HUES48 (cell line): ENCODE data around the gene TMEM222.

Source experiments
- H3K27ac ChIP-seq: one replicate; pipeline ENCODE4 v1.7.0; 2013; ENCODE audit warnings: low read depth, low read length, inconsistent platforms
- H3K27me3 ChIP-seq: 2 replicates; pipeline ENCODE4 v1.6.1; 2013; ENCODE audit warnings: mild to moderate bottlenecking, low read length; ENCODE audit not compliant: control insufficient read depth, insufficient read depth
- H3K36me3 ChIP-seq: 2 replicates; pipeline ENCODE4 v1.6.1; 2013; ENCODE audit warnings: low read length; ENCODE audit not compliant: control insufficient read depth, insufficient read depth
- H3K4me1 ChIP-seq: 2 replicates; pipeline ENCODE4 v1.6.1; 2013; ENCODE audit warnings: mild to moderate bottlenecking, low read length; ENCODE audit not compliant: control insufficient read depth, insufficient read depth
- H3K4me3 ChIP-seq: 2 replicates; pipeline ENCODE4 v1.5.1; 2013; ENCODE audit warnings: mild to moderate bottlenecking, low read depth, low read length
- H3K9ac ChIP-seq: 2 replicates; pipeline ENCODE4 v1.6.1; 2013; ENCODE audit warnings: mild to moderate bottlenecking, low read depth, low read length, moderate library complexity
- H3K9me3 ChIP-seq: 2 replicates; pipeline ENCODE4 v1.6.1; 2013; ENCODE audit warnings: low read length; ENCODE audit not compliant: control insufficient read depth, insufficient read depth

TMEM222 gene

GRCh38 chr1:27351541-27352107, 29.7 kb downstream of the TMEM222 start:
- peaks cover 9% of the 10 kb centered on the region; the same call in 1 of the 2 replicates for H3K4me1 ChIP-seq
- H3K9ac ChIP-seq = 0 out of 2 replicates have a peak overlapping the region, but pooled peaks have one; percentile 16

GRCh38 chr1:27353166-27353565, 31.2 kb downstream of the TMEM222 start:
- H3K27me3 ChIP-seq = peaks cover 21% of the 10 kb centered on the region
- H3K9me3 ChIP-seq = no peaks in the 10 kb centered on the region
- 0 out of 2 replicates have a peak, but pooled peaks cover 5% of the 10 kb centered on the region for H3K36me3 ChIP-seq
- no peak overlapping the region for H3K27ac ChIP-seq
- H3K4me1 ChIP-seq = peaks cover 13% of the 10 kb centered on the region; the same call in 1 of the 2 replicates
- no peak overlapping the region for H3K9ac ChIP-seq
- no peak overlapping the region for H3K4me3 ChIP-seq

More at GRCh38 chr1:27351541-27352107, 29.7 kb downstream of the TMEM222 start:
- H3K27me3 ChIP-seq = peaks cover 15% of the 10 kb centered on the region
- H3K9me3 ChIP-seq = no peaks in the 10 kb centered on the region
- peak overlapping the region; percentile 63 for H3K4me3 ChIP-seq
- 0 out of 2 replicates have a peak, but pooled peaks cover 5% of the 10 kb centered on the region for H3K36me3 ChIP-seq
- H3K27ac ChIP-seq = peak overlapping the region; percentile 60

GRCh38 chr1:27353629-27354028, 31.7 kb downstream of the TMEM222 start:
- peaks cover 26% of the 10 kb centered on the region for H3K27me3 ChIP-seq
- H3K4me1 ChIP-seq = peaks cover 13% of the 10 kb centered on the region; the same call in 1 of the 2 replicates
- H3K36me3 ChIP-seq = 0 out of 2 replicates have a peak, but pooled peaks cover 5% of the 10 kb centered on the region
- no peak overlapping the region for H3K9ac ChIP-seq
- no peak overlapping the region for H3K4me3 ChIP-seq
- no peak overlapping the region for H3K27ac ChIP-seq
- H3K9me3 ChIP-seq = no peaks in the 10 kb centered on the region

- Histone ChIP-seq H3K9me3 (no peaks in the 10 kb centered on the region), H3K4me1 (peaks cover 12% of the 10 kb centered on the region), H3K27me3 (peaks cover 31% of the 10 kb centered on the region), H3K9ac (no peak overlapping the region), H3K27ac (no peak overlapping the region), H3K36me3 (0 out of 2 replicates have a peak, but pooled peaks cover 5% of the 10 kb centered on the region), H3K4me3 (no peak overlapping the region)
Measured at GRCh38 chr1:27355683-27356082, 33.7 kb downstream of the TMEM222 start.

GRCh38 chr1:27356277-27356618, 34.3 kb downstream of the TMEM222 start:
- H3K4me1 ChIP-seq = peaks cover 12% of the 10 kb centered on the region
- no peak overlapping the region for H3K9ac ChIP-seq
- H3K27me3 ChIP-seq = peaks cover 36% of the 10 kb centered on the region

GRCh38 chr1:27356619-27357280, 34.8 kb downstream of the TMEM222 start:
- Histone ChIP-seq H3K9me3 (no peaks in the 10 kb centered on the region), H3K9ac (no peak overlapping the region), H3K36me3 (0 out of 2 replicates have a peak, but pooled peaks cover 5% of the 10 kb centered on the region), H3K4me3 (no peak overlapping the region), H3K4me1 (peaks cover 9% of the 10 kb centered on the region), H3K27me3 (peaks cover 41% of the 10 kb centered on the region), H3K27ac (no peak overlapping the region)

More at GRCh38 chr1:27356277-27356618, 34.3 kb downstream of the TMEM222 start:
- no peak overlapping the region for H3K27ac ChIP-seq
- no peak overlapping the region for H3K4me3 ChIP-seq
- H3K36me3 ChIP-seq = 0 out of 2 replicates have a peak, but pooled peaks cover 5% of the 10 kb centered on the region
- no peaks in the 10 kb centered on the region for H3K9me3 ChIP-seq

GRCh38 chr1:27357281-27358037, 35.5 kb downstream of the TMEM222 start:
- peaks cover 8% of the 10 kb centered on the region for H3K4me1 ChIP-seq
- no peak overlapping the region for H3K4me3 ChIP-seq
- H3K36me3 ChIP-seq = 0 out of 2 replicates have a peak, but pooled peaks cover 5% of the 10 kb centered on the region
- peaks cover 47% of the 10 kb centered on the region for H3K27me3 ChIP-seq
- H3K9ac ChIP-seq = no peak overlapping the region
- no peaks in the 10 kb centered on the region for H3K9me3 ChIP-seq
- H3K27ac ChIP-seq = no peak overlapping the region

- H3K9ac ChIP-seq = no peak overlapping the region
- H3K4me3 ChIP-seq = no peak overlapping the region
- H3K4me1 ChIP-seq = peaks cover 8% of the 10 kb centered on the region
- peaks cover 47% of the 10 kb centered on the region for H3K27me3 ChIP-seq
- no peak overlapping the region for H3K27ac ChIP-seq
- 0 out of 2 replicates have a peak, but pooled peaks cover 5% of the 10 kb centered on the region for H3K36me3 ChIP-seq
- no peaks in the 10 kb centered on the region for H3K9me3 ChIP-seq
Measured at GRCh38 chr1:27358038-27358927, 36.3 kb downstream of the TMEM222 start.

GRCh38 chr1:27358928-27359313, 37.0 kb downstream of the TMEM222 start:
- Histone ChIP-seq H3K36me3 (0 out of 2 replicates have a peak, but pooled peaks cover 5% of the 10 kb centered on the region), H3K27me3 (peaks cover 47% of the 10 kb centered on the region), H3K27ac (no peak overlapping the region), H3K4me1 (peaks cover 8% of the 10 kb centered on the region), H3K9me3 (no peaks in the 10 kb centered on the region), H3K9ac (no peak overlapping the region), H3K4me3 (no peak overlapping the region)

GRCh38 chr1:27359822-27360158, 37.8 kb downstream of the TMEM222 start:
- H3K9me3 ChIP-seq = no peaks in the 10 kb centered on the region
- H3K36me3 ChIP-seq = 0 out of 2 replicates have a peak, but pooled peaks cover 5% of the 10 kb centered on the region
- peaks cover 13% of the 10 kb centered on the region for H3K4me1 ChIP-seq
- H3K27me3 ChIP-seq = peaks cover 47% of the 10 kb centered on the region
- no peak overlapping the region for H3K9ac ChIP-seq
- H3K27ac ChIP-seq = no peak overlapping the region
- H3K4me3 ChIP-seq = peak overlapping the region; percentile 80
